Measurements from ENCODE around the gene SEC16B.

The SEC16B gene

GRCh38 chr1:177958092-177958491 is 11.8 kb downstream of the SEC16B start:
- no peak overlapping the region for H3K4me3 ChIP-seq (ENCODE audit: low read depth, low read length, poor library complexity, severe bottlenecking)
- H3K9me2 ChIP-seq (ENCODE audit: low read depth, low read length): no peaks in the 10 kb centered on the region
- no peak overlapping the region for H3K4me2 ChIP-seq (ENCODE audit: low read length)
- H3K9ac ChIP-seq (ENCODE audit: low read length): no peak overlapping the region
- no peak for TF ChIP-seq EZH2 (IDR thresholded peaks at IDR 0.05; ENCODE audit: borderline replicate concordance, low read length)
- no peak for TF ChIP-seq CTCF (IDR thresholded peaks at IDR 0.05; ENCODE audit: low read length)
- H3K36me3 ChIP-seq (ENCODE audit: insufficient read depth, low read length): no peaks in the 10 kb centered on the region
- no peaks in the 10 kb centered on the region for H3K9me3 ChIP-seq (ENCODE audit: low read length)
- H3K79me2 ChIP-seq (ENCODE audit: insufficient read depth, low read length): no peaks in the 10 kb centered on the region
- H3K27ac ChIP-seq (ENCODE audit: low read depth, low read length, poor library complexity, severe bottlenecking): no peak overlapping the region
- no peak overlapping the region for H2AFZ ChIP-seq (ENCODE audit: low read length)
- no peaks in the 10 kb centered on the region for H3K4me1 ChIP-seq (ENCODE audit: insufficient read depth, low read length, severe bottlenecking)
- H3F3A ChIP-seq (ENCODE audit: insufficient read depth, low read length): no peaks in the 10 kb centered on the region
- H3K27me3 ChIP-seq (ENCODE audit: insufficient read depth, low read length): no peaks in the 10 kb centered on the region
- no peaks in the 10 kb centered on the region for H4K20me1 ChIP-seq (ENCODE audit: insufficient read depth, low read length)

GRCh38 chr1:177954076-177954475 is 15.8 kb downstream of the SEC16B start:
- no peak overlapping the region for H3K27ac ChIP-seq (ENCODE audit: low read depth, low read length, poor library complexity, severe bottlenecking)
- no peaks in the 10 kb centered on the region for H3K36me3 ChIP-seq (ENCODE audit: insufficient read depth, low read length)
- H3K79me2 ChIP-seq (ENCODE audit: insufficient read depth, low read length): no peaks in the 10 kb centered on the region
- TF ChIP-seq CTCF (IDR thresholded peaks at IDR 0.05; ENCODE audit: low read length) (no peak), EZH2 (IDR thresholded peaks at IDR 0.05; ENCODE audit: borderline replicate concordance, low read length) (no peak)
- no peaks in the 10 kb centered on the region for H3K27me3 ChIP-seq (ENCODE audit: insufficient read depth, low read length)
- no peaks in the 10 kb centered on the region for H3K9me3 ChIP-seq (ENCODE audit: low read length)
- H2AFZ ChIP-seq (ENCODE audit: low read length): no peak overlapping the region
- H3K4me1 ChIP-seq (ENCODE audit: insufficient read depth, low read length, severe bottlenecking): no peaks in the 10 kb centered on the region
- no peak overlapping the region for H3K4me2 ChIP-seq (ENCODE audit: low read length)
- no peaks in the 10 kb centered on the region for H3F3A ChIP-seq (ENCODE audit: insufficient read depth, low read length)
- H3K4me3 ChIP-seq (ENCODE audit: low read depth, low read length, poor library complexity, severe bottlenecking): no peak overlapping the region
- no peaks in the 10 kb centered on the region for H4K20me1 ChIP-seq (ENCODE audit: insufficient read depth, low read length)
- H3K9ac ChIP-seq (ENCODE audit: low read length): no peak overlapping the region
- H3K9me2 ChIP-seq (ENCODE audit: low read depth, low read length): no peaks in the 10 kb centered on the region

GRCh38 chr1:177953549-177953948 is 16.3 kb downstream of the SEC16B start:
- no peaks in the 10 kb centered on the region for H3K9me2 ChIP-seq (ENCODE audit: low read depth, low read length)
- TF ChIP-seq EZH2 (IDR thresholded peaks at IDR 0.05; ENCODE audit: borderline replicate concordance, low read length) (no peak), CTCF (IDR thresholded peaks at IDR 0.05; ENCODE audit: low read length) (no peak)
- H3K9me3 ChIP-seq (ENCODE audit: low read length): no peaks in the 10 kb centered on the region
- H3K4me3 ChIP-seq (ENCODE audit: low read depth, low read length, poor library complexity, severe bottlenecking): no peak overlapping the region
- no peaks in the 10 kb centered on the region for H3K79me2 ChIP-seq (ENCODE audit: insufficient read depth, low read length)
- no peak overlapping the region for H3K27ac ChIP-seq (ENCODE audit: low read depth, low read length, poor library complexity, severe bottlenecking)
- no peak overlapping the region for H2AFZ ChIP-seq (ENCODE audit: low read length)
- H3K27me3 ChIP-seq (ENCODE audit: insufficient read depth, low read length): no peaks in the 10 kb centered on the region
- H3K36me3 ChIP-seq (ENCODE audit: insufficient read depth, low read length): no peaks in the 10 kb centered on the region
- H3F3A ChIP-seq (ENCODE audit: insufficient read depth, low read length): no peaks in the 10 kb centered on the region
- no peak overlapping the region for H3K4me2 ChIP-seq (ENCODE audit: low read length)
- no peak overlapping the region for H3K9ac ChIP-seq (ENCODE audit: low read length)
- H3K4me1 ChIP-seq (ENCODE audit: insufficient read depth, low read length, severe bottlenecking): no peaks in the 10 kb centered on the region
- no peaks in the 10 kb centered on the region for H4K20me1 ChIP-seq (ENCODE audit: insufficient read depth, low read length)

All from OCI-LY1 (cell line).